GM23248 (cell line): ENCODE results near the gene CNIH3.

Source experiments
- EZH2 ChIP-seq: fragments of 200-600 bp; sonication (generic); IDR thresholded peaks from 2 replicates; pipeline ENCODE4 v1.6.1; 2018; ENCODE audit warnings: antibody characterized with exemption, mild to moderate bottlenecking; ENCODE audit not compliant: insufficient read depth, poor library complexity, severe bottlenecking
- EZH2phosphoT487 ChIP-seq: fragments of 200-600 bp; sonication (generic); IDR thresholded peaks from 2 replicates; pipeline ENCODE4 v1.6.1; 2018; ENCODE audit warnings: antibody characterized with exemption, moderate library complexity, mild to moderate bottlenecking, low read depth; ENCODE audit not compliant: insufficient read depth

DNA sequence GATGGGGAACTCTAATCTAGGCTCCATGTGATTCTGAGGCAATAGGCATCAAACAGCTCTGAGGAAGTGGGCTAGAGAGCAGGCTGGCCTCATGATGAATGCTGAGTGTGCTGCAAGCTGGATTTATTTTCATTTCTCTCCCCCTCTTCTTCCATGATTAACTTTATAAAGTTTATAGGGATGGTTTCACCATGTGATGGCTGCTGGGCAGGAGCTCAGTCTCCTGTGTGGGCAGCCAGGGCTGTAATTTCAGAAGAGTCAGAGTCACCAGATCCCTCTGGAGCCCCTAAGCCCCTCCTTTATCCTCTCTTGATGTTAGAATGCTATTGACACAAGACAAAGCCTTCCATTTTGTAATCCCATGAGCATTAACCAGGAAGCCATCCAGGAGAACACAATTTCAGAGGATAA lies 143.6 kb downstream of the CNIH3 start:
- no peak for TF ChIP-seq EZH2phosphoT487
- TF ChIP-seq EZH2, result no peak
